H4 (cell line): Measurements from ENCODE around the gene STOML3. TPM values are rescaled to one million over a fixed set of nuclear protein-coding genes. Genes with fewer than 3 reads are reported as not detected.
"Not testable (repeated sequence)": the region's sequence is repeated elsewhere in the genome, so short reads cannot be mapped to it uniquely, and the experiment has no call there.

ENCODE experiments used
- DNase-seq: peaks from one replicate; pipeline ENCODE4 v3.0.0-alpha.2; 2015; ENCODE audit warnings: low spot score
- total RNA-seq: library from RNA; depleted of rRNA; stranded (reverse); fragments of >200 nt; shearing (Covaris generic); gene quantifications from 2 replicates; pipeline ENCODE4 v1.2.3, GENCODE V29; 2014; rRNA removed

STOML3 gene, protein sequence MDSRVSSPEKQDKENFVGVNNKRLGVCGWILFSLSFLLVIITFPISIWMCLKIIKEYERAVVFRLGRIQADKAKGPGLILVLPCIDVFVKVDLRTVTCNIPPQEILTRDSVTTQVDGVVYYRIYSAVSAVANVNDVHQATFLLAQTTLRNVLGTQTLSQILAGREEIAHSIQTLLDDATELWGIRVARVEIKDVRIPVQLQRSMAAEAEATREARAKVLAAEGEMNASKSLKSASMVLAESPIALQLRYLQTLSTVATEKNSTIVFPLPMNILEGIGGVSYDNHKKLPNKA
- not detected in 2 replicates for total RNA-seq

DNA sequence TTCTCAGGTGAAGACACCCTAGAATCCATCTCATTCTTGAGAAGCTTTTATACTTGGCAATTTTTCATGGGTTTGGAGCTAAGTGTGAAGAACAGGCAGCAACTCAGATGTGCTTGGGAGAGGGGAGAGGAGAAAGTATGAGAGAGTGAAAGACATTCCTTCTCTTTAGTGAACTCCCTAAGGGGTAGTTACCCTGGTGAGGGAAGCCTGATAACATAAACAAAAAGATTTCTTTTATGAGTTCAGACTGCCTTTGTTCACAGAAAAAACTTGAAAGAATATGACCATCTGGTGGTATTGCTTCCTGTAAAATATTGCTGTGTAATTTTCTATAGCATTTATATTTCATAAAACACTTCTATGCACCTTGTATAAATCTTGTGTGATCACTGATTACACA is at the start of gene STOML3:
Gene STOML3 (minus strand): TSS at position 139 of the 400 bp plus-strand sequence. CDS start 110 bp downstream, at position 29.
- no peak for DNase-seq

DNA sequence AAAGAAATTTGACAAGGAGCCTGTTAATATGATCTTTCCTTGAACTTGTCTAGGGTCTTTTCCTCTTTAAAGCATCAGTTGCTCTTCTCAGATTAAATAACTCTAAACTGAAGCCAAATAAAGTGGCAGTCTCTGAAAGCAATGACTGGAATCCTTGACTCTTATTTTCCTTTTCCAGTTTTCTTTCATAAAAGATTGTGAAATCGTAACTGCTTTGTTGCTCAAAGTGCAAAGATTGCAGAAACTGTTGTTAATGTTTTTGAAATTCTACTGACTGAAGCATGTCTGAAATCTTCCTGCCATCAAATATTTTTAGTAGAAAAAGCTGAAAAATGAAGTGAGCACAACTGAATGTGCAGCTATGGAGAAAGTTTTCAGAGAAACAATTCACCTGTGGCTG is 49.6 kb upstream of the STOML3 start:
- DNase-seq = no peak

DNA sequence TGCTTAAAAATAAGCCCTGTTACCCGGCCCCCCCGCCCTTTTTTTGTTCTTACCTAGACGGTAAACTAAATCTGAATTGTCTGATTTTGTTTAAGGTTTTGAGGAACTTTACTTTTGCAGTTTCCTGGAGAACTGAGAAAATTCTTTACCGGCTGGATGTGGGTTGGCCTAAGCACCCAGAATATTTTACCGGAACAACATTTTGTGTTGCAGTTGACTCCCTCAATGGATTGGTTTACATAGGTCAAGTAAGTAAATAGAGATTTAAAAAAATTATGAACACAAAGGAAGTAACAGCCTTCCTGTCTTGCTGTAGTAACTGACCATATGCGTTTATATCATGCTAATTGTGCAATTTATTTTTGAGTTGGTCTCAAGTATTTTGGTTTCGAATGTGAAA is 48.4 kb upstream of the STOML3 start:
- no peak for DNase-seq

DNA sequence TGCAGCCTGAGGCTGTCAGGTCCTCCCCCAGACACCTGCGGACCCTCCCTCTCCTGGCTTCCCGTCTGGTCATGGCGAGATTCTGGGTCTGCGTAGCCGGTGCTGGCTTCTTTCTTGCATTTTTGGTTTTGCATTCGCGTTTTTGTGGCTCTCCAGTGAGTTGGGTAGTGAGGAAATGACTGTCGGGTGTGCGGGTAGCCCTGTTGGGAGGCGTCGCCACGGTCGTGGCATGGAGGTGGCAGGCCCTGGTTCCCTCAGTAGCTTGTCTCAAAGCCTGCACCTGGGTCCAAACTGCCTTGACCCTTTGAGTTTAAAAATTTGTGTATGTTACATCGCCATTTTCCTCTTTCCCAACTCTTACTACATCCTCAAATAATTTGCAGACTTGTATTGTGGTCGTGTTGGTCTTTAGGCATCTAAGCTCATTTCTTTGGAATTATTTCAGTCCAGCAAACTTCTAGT is 48.0 kb upstream of the STOML3 start:
- no peak for DNase-seq

DNA sequence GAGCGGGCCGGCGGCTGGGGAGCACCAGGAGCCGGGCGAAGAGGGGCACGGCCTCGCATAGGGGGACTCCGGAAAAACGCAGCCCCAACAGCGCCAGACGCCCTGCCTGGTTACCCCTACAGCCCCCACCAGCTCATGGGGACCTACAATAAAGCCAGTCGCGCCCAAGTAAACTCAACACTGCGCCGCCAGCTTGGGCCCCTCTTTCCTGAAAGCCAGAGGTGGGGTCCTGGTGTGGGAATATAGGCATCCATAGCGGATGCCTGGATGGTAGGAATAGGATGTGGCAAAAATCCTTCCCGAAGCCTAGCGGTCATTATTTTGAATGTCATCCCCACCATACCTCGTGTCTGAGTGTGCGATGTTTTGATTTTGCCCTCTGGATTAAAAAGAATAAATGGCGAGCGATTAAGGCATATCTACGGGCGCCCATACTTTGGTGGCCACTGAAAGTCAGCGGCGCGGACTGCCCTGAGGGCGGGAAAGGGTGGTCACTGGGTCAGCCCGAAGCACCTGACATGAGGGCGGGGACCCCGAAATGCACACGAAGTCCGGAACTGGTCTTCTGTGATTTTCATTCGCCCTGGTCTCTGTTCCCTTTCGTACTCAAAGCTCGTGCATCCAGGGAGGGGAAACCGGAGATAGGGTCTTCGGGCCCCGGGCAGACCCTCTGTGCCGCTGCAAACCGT is 47.4 kb upstream of the STOML3 start, which contains the start of the genes NHLRC3 and PROSER1:
Gene NHLRC3 (plus strand): TSS at position 577 of the 689 bp plus-strand sequence. CDS start 184 bp downstream, outside the sequence.
Gene PROSER1 (minus strand): TSS at position 210 of the 689 bp plus-strand sequence. CDS start 847 bp downstream, outside the sequence.
- DNase-seq = peak; percentile 78

DNA sequence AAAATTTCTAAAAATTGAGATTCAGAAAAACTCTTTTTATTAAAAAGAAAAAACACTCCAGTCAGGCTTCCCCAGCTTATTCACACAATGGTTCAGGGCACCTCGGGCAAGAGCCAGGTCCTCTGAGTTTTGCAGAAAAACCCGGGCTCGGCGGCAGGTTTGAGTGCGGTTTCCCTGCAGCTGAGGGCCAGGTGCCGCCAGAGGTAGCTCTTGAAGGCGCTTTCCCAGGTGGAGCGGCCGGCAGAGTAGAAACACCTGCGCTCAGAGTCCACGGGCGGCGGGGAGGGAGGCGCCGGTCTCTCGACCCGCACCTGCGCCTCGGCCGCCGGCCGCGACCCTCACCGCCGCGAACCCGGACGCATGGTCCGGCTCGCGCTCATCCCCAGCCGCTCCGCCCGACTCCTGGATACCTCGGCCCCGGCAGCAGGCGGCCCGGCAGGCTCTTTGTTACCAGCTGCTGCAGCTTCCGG is 46.8 kb upstream of the STOML3 start:
- no peak for DNase-seq

DNA sequence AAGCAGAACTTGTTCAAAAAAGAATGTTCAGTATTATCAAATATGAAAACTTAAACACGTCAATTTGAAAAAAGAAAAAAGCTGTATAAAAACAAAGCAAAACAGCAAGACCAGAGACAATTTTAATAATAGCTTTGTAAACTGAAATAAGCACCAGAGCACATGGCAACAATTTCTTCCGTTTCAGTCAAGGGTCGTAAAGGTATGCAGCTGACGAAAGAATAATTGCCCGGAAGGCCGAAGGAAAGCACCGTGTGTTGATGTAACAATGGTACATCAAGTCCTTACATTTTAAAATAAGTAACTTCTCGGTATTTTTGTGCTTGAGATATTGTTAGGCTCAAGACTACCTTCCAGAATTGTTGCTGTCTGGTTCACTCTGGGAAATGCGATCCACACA is 45.6 kb upstream of the STOML3 start:
- DNase-seq = peak; percentile 6

DNA sequence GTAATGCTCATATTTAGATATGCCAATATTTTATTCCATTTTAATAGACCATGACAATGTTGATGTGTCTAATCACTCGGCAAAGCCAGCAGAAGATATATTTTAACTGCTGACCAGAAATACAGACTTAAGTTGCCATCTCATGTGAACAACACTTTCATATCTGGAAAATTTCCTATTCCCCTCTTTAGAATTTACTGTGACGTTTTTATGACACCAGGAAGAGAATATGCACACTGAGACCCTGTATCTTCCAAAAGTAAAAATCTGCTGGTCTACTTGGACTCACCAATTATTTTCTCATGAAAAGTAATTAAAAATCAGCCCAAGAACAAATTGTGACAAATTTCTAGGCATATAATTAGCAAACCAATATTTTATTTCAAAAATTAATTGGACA is 45.2 kb upstream of the STOML3 start:
- no peak for DNase-seq

DNA sequence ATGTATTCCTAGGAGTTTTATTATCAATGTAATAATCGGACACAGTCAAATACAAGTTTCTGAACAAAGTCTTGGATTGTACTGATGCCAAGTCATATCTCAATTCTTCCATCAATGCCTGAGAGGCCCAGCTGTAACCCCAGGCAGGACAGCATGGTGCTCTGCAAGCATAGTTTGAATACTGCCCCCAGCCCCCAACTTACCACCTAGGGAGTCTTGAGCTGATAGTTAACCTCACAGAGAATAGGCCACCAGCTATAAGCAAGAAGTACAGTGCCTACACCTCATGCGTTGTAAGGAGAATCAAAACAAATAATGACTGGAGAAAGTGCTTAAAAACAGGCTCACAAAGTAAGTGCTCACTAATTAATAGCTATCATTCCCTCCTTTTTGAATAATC is 44.6 kb upstream of the STOML3 start:
- DNase-seq = no peak

DNA sequence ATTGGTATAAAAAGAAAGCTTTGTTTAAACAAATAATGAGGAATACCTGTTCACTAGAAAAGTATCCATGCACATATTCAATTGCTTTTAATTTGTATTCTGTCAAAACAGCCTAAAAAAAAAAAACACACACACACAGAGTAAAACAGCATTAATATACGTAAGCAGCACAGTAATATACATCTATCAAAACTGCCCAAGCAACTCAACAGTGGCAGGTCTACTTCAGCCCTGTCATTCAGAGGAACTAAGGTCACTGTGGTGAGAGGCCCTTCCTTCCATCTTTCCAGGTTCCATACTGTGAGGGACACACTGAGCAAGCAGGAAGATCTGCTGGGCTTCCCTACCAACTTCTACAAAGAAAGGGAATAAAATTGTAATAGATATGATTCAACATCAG is 43.5 kb upstream of the STOML3 start:
- DNase-seq = no peak

DNA sequence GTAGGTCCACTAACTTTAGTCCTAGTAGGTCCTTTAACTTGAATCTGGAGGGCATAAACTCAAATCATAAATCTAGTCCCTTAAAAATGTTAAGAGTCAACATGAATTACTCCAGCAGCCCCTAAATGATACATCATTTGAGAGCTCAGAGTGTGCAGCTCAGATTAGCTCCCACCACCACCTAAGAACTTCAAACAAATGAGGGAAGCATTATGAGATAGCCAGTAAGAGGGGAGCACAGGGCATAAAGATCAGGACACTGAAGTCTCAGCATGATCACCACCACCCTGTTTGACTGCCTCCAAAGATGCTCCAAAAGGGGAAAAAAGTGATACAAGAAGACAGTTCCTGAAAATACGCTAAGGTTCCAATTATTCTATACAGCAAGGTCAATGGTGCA is 41.5 kb upstream of the STOML3 start:
- DNase-seq = no peak

DNA sequence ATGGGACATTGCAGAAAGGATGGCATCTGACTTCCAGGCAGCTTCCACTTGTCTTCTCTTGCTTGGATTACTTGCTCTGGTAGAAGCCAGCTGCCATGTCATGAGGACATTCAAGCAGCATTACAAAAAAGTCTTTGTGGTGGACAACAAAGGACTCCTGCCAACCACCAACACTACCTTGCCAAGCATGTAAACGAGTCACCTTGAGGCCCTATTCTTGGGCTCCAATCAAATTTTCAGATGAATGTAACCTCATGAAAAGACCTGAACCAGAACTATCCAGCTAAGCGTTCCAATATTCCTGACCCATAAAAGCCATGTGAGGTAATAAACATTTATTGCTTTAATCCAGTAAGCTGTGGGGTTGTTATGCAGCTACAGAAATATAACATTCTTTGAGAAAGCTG is 34.8 kb upstream of the STOML3 start:
- no peak for DNase-seq

DNA sequence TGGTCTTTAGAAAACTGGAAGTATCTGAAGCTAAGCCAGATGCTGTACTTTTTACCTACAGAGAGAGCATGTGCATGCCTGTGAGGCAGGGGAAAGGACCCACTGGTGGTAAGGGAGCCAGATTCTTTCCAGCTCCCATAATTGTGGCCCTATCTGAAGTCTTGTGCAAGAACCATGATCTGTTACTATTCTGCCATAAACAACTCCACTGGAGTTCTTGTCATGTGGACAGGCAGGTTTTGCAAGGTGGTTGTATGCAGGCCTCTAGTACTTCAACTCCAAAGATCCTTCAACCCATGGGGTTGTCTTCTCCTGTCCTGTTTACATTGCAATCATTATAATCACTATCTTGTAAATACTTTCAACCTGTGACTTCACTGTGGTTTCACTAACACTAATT is 33.1 kb upstream of the STOML3 start:
- peak; percentile 5 for DNase-seq

DNA sequence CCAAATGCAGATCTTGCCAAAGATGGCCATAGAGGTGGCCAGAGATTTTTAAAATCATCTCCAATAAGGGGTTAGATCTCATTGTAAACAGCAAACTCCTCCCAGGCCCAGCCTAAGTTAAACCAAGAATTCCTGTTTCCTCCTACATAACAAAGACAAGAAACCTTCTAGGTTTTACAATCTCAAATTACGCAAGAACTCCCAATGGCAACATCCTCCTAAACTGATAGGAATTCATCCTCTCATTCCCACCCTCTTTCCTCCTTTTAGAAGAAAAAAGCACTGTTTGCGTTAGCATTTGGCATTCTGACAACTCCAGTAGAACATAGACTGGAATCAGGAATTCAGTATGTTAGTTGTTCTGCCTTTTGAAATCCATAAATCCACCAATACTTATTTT is 32.7 kb upstream of the STOML3 start:
- no peak for DNase-seq

DNA sequence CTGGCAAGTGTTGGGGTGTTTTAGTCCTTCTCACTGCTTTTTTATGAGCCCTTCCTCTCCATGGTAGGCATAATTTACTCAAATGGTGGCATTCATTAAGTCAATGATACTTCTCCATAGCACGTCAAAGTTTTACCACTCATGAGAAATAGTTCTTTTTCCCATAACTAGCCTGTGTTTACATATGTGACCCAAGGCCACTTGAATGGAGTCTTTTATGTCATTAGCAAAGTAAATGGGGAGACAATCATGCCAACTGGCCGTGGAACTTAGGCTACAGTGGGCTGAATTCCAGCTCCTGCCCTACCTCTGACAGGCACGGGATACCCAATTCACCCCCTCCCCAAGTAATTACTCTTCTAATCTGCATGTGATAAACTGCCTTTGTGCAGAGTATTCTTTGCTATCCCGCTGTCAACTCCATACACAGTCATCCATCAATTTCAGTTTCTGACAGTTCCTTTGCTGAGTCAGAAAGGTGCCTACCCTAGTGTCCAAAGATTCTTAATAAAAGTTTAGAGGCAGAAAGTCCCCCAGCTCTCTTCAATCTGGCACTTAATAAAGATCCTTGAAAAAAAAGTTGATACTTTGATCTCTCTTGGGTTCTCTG is 30.3 kb upstream of the STOML3 start:
- DNase-seq = no peak

DNA sequence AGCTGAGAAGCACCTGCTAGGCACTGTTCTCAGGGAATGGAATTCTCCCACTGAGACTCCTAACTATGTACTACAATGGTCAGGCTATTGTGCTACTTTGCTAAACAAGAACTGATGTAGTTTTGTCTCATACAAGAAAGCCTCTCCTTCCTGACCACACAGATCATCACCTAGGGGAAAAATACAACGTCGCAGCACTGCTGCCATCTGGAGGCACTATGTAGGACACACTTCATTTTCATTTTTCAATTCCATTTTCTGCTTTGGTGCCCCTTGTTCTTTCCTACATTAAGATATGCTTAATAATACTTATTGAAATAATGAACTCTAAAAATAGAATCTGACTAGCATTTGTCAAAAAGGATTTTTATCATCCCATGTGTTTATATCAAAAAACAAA is 26.2 kb upstream of the STOML3 start:
- peak; percentile 10 for DNase-seq

DNA sequence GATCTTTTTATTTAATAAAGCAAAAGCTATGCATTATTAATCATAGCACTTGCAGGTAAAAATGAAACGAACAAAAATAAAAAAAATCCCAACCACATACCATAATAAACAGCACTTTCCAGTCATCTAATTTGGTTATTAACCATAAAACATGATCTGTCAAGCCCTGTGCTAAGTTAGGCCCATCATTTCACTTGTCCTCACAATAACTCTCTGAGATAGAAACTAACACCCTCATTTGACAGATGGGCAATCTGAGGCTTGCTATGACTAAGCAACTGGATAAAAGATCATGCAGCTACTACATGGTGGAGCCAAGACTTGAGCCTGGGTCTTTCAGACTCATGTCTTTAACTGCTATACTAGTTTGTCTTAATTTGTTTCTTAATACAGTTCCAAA is 25.5 kb upstream of the STOML3 start:
- no peak for DNase-seq

DNA sequence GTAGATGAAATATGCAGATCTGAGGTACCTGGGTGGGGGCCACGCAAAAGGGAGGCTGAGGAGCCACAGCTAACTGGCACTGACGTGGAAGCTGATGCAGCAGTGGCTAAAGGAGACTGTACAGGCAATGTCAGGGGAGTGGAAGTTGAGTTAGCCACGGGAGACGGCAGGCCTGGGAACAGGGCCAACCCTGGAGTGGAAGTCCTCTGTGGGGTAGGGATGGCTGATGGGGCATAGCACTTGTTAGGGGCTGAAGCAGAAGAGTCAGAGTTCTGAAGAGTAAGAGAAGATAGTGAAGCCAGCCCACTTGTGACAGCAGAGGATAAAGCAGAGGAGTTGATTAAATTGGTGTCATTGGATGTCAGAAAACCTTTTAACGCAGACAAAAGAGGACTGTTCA is 22.8 kb upstream of the STOML3 start:
- DNase-seq = no peak

DNA sequence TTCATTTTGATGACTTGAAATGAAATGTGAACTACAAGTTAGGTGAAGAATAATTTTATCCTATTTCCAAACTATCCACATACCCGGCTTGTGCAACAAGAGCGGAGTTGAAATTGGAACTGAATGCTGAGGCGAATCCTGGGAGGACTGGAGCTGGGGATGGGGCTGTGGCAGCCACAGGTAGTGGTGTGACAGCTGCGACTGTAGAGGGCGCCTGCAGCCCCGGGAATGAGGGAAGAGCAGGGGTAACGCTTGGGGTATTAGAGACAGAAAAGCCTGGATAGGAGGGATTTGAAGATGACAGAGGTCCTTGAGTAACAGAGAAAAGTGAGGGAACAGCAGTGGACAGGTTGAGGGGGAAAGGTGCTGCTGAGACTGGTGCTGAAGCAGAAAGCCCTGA is 22.0 kb upstream of the STOML3 start:
- no peak for DNase-seq

DNA sequence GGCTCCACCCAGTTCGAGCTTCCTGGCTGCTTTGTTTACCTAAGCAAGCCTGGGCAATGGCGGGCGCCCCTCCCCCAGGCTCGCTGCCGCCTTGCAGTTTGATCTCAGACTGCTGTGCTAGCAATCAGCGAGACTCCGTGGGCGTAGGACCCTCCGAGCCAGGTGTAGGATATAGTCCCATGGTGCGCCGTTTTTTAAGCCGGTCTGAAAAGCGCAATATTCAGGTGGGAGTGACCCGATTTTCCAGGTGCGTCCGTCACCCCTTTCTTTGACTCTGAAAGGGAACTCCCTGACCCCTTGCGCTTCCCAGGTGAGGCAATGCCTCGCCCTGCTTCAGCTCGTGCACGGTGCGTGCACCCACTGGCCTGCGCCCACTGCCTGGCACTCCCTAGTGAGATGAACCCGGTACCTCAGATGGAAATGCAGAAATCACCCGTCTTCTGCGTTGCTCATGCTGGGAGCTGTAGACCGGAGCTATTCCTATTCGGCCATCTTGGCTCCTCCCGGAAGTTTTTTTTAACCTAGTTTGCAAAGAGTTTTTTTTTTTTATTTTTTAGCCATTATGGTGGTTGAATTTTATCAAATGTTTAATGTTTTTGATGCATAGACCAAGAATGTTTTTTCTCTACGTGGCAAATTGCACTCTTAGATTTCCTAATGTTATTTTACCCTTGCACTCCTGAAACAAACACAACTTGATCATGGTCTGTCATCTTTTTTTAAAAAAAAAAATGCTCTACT is 15.9 kb upstream of the STOML3 start:
- not testable (repeated sequence) for DNase-seq

DNA sequence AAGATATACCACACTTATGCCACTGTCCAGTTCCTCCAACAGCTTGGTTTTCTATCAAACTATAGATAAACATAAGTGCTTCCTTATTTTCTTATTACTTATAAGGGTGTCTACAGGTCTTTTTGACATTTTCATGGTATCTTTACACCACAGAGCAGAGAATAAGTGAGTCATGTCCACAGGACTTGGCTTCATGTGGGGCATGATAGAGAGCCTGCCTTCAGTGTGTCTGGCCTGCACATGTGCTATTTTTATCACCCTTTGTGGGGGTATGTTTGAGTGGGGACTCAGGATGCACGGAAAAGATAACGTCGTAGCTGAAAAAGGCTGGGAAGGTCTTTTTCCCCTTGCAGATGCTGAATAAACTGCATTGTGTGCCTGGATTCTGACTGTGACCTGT is 8.1 kb upstream of the STOML3 start:
- DNase-seq = no peak

DNA sequence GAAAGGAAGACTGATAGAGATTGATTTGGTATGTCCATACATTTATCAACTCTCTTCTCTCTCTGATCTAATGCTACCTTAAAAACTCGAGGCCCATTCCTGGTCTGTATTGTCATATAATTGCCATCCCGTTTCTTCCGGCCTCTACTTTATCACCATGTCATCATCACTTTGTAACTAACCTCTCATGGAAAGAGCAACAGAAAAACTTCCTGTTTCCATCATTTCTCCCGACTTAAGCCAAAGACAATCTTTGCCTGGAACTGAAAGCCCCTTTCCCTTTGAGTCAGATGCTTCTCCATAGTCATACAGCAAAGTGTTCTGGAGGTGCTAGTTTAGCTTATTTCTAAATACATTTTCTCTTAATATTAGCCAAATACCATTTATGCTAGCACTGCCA is 2.8 kb upstream of the STOML3 start:
- no peak for DNase-seq
